ENCODE measurements around the gene MXRA7.

DNA sequence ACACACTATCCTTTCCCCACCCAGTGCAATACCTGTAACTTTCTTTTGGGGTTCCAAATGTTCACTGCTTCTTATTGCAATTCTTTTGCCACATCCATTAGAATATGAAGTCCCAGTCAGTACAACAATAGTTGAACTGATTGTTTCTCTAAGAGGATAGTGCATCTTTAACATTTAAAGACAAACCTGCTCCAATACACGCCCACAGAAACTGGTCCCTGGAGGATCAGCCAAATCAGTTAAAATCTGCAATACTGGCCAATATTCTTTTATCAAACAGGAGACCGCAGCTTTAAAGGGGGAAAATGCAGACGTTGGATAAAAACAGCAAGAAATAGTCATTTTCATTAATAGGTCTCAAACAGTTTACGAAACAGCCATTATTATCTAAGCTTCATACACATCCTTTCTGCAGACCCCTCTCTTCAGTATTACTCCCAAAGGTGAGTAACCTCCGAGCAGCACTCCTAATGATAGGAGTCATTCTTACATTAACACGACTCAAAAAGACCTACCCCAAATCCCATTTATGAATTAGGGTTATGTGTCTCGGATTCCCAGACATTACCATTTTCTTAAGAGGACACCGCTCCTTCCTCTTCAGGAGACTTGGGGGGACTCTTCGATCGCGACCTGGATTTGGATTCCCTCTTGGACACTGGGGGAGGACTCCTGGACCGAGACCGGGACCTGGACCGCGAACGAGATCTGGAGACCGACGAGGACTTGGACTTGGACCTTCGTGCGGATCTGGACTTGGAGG, 25.0 kb upstream of the MXRA7 start:
- TF ChIP-seq ZNF274 (IDR thresholded peaks at IDR 0.05; ENCODE audit: low read depth, low read length): no peak
- no peak for TF ChIP-seq YY1 (IDR thresholded peaks at IDR 0.05; ENCODE audit: insufficient read depth, insufficient read length)
- no peak for TF ChIP-seq SUZ12 (IDR thresholded peaks at IDR 0.05; ENCODE audit: extremely low read depth, insufficient read depth, insufficient read length)

Measured in NT2/D1 (cell line).